CD4-positive, alpha-beta T cell treated with Interleukin-6 at 100 ng/mL for 8 hours (primary cell): ENCODE results near the gene SLC15A2.
"Not testable (repeated sequence)": the region's sequence is repeated elsewhere in the genome, so short reads cannot be mapped to it uniquely, and the experiment has no call there.

Experiments
- DNase-seq: peaks from one replicate; pipeline ENCODE4 v3.0.0-alpha.2; 2020; ENCODE audit warnings: mixed read lengths, low spot score

Gene SLC15A2, protein sequence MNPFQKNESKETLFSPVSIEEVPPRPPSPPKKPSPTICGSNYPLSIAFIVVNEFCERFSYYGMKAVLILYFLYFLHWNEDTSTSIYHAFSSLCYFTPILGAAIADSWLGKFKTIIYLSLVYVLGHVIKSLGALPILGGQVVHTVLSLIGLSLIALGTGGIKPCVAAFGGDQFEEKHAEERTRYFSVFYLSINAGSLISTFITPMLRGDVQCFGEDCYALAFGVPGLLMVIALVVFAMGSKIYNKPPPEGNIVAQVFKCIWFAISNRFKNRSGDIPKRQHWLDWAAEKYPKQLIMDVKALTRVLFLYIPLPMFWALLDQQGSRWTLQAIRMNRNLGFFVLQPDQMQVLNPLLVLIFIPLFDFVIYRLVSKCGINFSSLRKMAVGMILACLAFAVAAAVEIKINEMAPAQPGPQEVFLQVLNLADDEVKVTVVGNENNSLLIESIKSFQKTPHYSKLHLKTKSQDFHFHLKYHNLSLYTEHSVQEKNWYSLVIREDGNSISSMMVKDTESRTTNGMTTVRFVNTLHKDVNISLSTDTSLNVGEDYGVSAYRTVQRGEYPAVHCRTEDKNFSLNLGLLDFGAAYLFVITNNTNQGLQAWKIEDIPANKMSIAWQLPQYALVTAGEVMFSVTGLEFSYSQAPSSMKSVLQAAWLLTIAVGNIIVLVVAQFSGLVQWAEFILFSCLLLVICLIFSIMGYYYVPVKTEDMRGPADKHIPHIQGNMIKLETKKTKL

DNA sequence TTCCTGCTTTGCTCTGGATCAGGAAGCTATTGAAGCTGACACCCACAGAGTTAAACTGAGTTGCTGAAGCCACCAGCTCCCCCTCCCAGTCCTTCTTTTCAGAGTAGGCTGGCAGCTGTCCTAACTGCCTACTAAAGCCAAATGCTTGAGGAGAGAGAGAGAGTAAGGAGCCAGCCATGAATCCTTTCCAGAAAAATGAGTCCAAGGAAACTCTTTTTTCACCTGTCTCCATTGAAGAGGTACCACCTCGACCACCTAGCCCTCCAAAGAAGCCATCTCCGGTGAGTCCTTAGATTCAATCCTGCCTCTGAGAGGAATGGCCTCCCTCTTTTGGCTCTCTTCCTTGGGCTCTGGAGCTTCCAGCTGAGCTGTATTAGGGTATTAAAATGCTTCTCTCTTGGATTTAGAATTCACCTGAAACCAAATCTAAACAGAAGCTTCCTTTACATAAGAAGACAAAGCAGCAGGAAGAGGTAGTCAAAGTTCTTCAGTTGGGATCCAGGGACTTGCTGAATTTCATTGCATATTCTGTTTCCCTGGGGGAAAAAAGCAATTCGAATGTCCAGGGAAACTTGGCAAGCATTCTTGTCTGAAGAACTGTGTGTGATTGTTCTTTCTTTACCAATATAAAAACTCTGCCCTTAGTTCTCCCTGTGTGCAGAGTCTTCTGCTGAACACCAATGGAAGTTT, at the start of gene SLC15A2:
Gene SLC15A2 (plus strand): TSS at position 101 of the 690 bp plus-strand sequence. CDS start 76 bp downstream, at position 177.
- DNase-seq, result no peak

DNA sequence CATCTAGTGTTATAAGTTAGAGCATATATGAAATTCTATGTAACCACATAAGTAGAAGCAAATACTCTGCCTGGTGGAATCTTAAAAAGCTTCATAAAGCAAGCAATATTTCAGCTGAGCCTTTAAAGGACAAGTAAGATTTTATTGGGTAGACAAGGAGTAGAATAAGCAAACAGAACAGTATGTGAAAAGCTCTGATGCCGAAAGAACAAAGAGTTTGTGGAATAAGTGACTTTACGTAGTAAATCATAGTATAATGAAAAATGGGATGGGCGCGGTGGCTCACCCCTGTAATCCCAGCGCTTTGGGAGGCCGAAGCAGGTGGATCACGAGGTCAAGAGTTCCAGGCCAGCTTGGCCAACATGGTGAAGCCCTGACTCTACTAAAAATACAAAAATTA, 49.3 kb upstream of the SLC15A2 start:
- no peak for DNase-seq

DNA sequence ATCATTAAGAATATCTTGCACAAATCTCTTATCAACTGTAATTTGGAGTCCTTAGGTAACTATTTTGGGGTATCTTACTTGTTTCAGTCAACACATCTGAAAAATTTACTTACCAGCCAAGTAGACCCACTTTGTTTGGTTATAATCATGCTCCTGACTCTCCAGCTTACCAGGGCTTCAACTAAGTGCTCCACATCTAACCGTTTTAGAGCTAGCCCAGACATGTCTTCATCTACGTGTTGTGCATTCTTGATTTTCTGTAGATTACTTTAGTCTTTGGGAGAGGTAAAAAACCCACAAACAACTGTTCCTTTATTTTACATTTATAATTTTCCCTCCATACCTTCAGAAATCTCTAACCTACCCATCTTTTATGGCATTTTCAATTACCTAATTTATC, 41.9 kb upstream of the SLC15A2 start:
- DNase-seq, result no peak

DNA sequence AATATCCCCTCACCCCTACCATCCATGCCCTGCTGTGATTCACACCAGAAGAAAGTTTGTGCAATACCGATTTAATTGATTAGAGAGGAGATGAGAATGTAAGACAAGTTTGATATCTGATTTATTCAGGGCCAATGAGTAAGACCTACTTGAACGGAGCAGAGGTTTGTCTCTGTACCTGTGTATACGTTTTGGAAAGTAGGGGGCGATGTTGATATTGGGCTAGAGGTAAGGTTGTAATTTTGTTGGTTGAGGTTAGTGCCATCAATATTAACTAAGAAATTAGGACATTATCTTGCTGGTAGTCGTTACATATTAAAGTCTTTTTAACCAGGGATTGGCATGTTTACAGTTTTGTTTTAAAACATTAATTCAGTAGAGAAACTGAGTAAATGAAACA, 38.6 kb upstream of the SLC15A2 start:
- DNase-seq, result no peak

DNA sequence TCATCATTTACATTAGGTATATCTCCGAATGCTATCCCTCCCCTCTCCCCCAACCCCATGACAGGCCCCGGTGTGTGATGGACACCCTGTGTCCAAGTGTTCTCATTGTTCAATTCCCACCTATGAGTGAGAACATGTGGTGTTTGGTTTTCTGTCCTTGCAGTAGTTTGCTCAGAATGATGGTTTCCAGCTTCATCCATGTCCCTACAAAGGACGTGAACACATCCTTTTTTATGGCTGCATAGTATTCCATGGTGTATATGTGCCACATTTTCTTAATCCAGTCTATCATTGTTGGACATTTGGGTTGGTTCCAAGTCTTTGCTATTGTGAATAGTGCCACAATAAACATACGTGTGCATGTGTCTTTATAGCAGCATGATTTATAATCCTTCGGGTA, 36.4 kb upstream of the SLC15A2 start:
- not testable (repeated sequence) for DNase-seq

DNA sequence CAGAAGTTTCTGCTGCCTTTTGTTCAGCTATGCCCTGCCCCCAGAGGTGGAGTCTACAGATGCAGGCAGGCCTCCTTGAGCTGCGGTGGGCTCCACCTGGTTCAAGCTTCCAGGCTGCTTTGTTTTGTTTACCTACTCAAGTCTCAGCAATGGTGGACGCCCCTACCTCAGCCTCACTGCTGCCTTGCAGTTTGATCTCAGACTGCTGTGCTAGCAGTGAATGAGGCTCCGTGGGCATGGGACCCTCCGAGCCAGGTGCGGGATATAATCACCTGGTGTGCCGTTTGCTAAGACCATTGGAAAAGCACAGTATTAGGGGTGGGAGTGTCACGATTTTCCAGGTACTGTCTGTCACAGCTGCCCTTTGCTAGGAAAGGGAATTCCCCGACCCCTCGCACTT, 31.0 kb upstream of the SLC15A2 start:
- DNase-seq, result not testable (repeated sequence)

DNA sequence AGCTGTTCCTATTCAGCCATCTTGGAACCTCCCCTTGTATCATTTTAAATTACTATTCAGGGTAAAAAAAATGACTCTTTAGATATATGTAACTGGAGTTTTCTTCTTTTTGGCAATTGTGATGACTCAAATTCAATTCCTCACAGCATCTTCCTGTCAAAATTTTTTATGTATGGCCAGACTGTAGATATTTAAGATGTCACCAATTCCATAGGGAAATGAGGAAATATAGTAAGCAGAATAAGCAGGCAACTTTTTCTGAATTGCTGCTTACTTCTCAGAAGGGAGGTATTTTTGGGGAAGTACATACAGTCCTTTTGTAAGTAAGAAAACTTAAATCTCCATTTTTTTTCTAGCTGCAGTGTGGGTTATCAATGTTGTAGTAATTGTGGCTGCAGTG, 30.4 kb upstream of the SLC15A2 start:
- no peak for DNase-seq

DNA sequence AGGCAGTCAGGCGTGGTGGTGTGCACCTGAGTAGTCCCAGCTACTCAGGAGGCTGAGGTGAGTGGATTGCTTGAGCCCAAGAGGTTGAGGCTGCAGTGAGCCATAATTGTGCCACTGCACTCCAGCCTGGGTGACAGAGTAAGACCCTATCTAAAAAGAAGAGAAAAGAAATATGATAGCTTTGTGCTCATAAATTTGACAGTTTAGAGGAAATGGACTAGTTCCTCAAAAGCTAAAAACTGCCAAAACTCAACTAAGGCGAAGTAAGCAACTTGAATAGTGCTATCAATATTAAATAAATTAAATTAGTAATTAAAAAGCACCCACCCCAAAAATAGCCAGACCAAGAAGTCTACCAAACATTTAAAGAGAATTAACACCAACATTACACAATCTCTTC, 24.5 kb upstream of the SLC15A2 start:
- no peak for DNase-seq

DNA sequence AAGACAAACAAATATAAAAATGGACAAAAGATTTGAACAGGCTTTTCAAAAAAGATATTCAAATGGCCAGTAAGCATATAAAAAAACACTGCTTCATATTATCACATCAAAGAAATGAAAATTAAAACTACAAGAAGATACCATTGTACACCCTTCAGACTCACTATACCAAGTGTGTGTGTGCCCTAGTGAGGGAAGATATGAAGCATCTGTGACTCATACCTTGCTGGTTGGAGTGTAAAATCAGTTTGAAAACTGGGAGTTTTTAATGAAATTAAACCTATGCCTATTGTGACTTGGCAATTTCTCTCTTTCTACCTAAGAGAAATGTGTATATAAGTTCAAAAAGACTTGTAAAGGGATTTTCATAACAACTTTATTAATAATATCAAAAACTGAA, 23.5 kb upstream of the SLC15A2 start:
- no peak for DNase-seq

DNA sequence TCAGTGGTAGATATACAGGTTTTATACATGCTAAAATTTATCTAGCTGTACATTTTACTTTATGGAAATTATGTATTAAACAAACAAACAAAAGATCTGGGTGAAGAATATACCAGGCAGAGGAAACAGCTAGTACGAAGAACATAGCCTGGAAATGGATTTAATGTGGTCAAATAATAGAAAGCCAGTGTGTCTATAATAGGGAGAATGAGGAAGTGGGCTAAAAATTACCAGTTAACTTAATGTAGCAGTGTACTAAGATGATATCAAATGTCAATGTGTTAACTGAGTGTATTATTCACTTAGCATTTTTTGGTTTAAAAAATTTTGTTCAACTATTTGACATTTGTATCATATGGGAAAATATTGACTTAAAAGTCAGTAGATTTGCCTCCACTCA, 22.8 kb upstream of the SLC15A2 start:
- DNase-seq, result no peak

DNA sequence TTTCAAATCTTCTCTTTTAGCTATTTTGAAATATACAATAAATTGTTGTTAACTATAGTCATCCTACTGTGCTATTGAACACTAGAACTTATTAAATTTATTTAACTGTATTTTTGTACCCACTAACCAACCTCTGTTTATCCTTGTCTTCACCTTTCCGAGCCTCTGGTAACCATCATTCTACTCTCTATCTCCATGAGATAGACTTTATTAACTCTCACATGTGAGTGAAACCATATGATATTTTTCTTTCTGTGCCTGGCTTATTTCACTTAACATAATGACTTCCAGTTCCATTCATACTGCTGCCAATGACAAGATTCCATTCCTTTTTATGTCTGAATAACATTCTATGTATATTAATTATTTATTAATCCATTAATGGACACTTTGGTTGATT, 15.8 kb upstream of the SLC15A2 start:
- DNase-seq, result no peak

DNA sequence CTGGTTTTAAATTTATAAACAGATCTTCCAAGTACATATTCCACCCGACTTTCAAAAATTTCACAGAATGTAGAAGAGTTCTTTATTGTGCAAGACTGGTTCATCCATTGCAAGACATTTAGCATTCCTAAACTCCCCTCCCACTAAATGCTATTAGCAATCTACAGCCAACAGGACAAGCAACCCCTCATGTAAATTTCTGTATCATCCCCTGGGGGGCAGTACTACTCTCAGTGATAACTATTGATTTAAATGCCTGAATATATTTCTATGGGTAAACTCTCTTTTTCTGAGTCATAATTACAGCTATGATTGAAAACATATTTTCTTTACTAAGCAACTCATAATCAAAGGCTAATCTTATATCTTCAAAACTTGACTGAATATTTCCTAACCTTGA, 10.7 kb upstream of the SLC15A2 start:
- DNase-seq, result no peak

DNA sequence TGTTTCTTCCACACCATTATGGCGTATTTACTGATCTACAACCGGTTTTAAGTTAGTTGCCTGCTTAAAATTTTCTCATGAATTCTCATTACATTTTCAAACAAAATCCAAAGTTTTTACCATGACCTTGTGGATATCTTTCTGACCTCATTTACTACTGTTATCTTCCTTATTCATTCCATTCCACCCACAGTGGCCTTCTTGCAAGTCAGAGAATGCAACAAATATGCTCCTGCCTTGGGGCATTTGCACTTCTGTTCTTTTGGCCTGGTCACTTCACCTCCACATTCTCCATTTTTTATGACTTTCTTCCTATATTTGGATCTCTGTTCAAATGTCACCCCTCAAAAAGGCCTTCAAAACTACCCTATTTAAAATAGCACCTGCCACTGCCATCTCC, 8.8 kb upstream of the SLC15A2 start:
- DNase-seq, result no peak

DNA sequence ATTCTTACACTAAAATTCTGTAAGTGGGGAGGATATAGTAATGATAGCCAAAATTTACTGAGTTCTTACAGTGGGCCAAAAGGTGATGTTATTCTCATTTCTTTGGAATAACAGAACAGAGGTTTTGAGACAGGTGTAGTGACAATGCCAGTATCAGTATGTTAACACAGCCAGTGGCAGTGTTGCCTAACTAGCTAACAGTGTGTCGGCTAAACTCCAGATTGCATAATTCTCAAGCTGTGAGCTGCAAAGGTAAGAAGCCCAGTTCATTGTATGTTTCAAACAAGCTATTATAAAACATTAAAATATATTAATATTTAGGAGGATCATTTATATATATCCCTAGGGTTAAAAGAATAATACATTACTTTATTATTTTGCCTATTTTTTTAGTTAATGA, 920 bp downstream of the SLC15A2 start:
- DNase-seq, result no peak

DNA sequence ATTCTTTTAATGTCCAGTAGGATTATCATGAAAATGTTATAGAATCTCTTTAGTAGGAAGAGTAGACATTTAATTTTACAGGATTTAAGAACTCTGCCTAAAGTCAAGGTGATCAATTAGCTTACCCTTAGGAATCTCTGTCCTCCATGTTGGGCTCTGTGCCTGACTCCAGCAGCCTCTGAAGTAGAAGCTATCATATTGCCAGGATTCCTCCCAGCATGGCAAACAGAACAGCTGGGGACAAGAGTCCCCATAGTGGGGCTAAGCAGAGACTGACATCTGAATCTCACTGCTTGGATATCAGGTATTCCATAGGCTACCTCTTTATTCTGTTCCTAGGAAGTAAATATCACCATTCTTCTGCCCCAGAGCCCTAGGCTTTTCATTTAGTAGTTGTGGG, 1.5 kb downstream of the SLC15A2 start:
- no peak for DNase-seq

DNA sequence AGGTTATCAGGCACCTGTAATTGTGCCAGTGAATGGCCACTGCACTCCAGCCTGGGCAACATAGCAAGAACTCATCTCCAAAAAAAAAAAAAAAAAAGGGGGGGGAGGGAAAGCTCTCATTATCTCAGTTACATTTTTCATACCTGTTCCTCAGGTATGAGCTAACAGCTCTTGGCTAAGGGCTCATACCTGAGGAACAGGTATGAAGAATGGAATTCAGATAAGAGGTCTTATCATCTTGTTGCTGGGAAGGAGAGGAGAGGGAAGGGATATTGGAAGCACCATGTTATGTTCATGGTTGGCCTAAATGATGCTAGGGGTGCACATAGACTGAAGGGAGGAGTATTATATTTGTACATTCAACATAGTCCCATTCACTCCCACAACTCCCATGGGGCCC, 2.6 kb downstream of the SLC15A2 start:
- no peak for DNase-seq

DNA sequence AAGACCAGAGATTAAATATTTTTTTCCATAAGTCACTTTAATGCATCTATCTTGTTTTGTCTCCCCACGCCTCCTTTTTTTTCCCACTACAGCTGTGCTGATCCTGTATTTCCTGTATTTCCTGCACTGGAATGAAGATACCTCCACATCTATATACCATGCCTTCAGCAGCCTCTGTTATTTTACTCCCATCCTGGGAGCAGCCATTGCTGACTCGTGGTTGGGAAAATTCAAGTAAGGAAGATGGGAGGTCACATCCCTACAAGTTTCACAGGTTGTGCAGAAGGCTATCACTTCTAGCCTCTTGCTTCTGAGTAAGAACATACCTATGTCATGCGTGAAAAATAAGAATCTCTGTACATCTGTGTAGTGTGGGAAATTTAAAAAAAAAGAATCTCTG, 3.1 kb downstream of the SLC15A2 start:
- no peak for DNase-seq

DNA sequence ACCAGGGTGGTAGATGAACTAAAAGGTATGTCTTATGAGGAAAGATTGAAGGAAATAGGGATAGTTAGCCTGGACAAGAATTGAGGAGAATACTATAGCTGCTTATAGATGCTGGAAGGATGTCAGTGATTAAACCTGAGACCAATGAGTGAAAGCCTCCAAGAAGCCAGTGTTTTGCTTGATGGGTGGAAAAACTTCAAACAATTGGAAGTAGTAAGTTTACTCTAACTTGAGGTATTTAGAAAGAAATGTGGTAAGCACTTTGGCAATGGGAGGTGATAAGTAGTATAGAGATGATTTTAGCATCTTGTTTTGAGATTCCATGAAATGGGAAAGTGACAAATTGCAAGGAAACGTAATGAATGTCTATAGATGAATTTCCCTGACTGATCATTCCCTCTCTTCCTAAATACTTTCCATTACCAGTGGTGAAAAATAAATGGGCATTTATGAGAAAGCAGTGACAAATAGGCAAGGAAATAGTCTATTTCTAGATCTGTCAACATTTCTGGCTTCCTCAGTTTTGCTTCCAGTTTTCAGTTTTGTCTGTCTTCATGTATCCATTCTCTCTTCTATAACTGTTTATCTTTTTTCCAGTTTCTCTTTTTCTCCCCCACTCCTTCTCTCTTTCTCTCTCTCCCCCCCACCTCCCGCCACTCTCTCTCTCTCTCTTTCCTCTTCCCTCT, 19.2 kb downstream of the SLC15A2 start:
- no peak for DNase-seq

DNA sequence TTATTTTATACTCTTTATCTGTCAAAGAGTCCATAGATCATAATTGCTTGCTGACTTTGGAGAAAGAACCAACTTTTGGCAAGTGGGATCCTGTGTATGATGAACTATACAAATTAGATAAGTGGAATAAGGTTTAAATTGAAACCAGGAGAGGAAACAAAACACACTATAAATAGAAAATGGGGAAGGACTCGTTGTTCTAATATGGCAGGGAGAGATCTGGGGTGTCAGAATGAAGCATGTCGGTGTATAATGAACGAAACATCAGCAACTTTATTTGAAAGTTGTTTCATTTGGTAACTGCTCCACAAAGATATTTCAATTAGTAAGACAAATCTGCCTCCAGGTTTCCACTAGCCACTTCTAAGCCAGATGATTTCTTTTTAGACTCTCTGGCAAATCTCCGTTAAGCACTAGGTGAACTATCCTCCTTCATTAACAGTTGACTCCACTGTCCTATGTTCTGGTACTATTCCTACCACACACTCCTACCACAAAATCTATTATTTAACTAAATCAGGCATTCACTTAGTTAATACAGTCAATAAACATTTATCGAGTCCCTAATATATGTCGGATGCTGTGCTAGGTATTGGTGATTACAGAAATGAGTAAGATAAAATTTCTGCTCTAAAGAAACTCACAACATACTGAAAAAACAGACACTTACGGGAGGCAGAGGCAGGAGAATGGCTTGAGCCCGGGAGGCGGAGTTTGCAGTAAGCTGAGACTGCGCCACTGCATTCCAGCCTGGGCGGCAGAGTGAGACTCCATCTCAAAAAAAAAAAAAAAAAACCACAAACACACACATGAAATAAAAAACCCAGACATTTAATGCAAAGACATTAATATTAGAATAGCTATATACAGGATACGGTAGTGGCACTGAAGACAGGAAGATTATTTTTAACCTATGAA, 20.1 kb downstream of the SLC15A2 start:
- no peak for DNase-seq

DNA sequence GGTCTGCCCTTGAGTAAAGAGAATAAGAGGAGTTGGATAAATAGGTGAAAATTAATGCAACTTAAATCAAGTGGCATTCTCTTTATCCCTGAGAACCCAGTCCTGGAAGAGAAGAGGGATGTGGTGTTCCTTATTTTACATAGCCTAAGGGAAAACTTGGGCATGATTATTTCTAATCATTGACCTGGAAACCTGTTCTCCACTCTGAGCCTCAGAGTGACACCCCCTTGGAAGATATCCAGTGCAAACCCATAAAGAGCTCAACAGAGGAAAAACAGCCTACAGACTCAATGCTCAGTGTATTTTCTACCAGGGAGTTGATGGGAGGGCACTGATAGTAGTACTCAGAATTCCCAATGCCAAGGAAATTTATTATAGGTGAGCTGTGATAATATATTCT, 22.0 kb downstream of the SLC15A2 start:
- DNase-seq, result no peak

DNA sequence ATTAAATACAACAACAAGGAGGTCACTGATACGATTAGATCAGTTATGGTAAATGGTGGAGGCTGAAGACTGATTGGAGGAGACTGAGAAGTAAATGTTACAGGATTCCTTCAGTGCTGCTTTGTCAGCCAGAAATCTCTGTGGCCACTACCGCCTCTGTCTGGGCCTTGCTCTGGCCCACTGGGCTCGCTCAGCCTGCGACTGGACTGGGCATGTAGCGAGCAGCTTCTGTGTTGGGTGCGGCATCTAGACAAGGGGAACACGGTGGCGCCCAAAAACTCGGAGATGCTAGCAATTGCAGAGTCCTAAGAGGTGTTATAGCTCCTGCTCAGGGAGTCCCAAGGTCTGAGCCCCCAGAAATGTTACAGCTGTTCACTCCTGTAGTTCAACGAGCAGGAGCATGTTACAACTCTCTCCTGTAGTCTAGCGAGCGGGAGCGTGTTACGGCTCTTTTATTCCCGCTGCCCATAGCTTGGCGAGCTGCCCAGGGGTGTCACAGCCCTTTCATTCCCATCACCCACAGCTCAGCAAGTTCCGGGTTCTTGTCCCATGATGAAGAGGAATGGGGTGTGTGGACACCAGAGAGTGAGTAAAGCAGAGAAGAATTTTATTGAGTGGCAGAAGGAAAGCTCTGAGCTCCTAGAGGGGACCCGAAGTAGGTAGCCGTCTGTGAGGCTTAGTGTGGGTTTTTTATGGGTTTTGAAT, 24.7 kb downstream of the SLC15A2 start:
- no peak for DNase-seq
